ENCODE measurements around the gene TUBG1. TPM values are rescaled to one million over a fixed set of nuclear protein-coding genes. Genes with fewer than 3 reads are reported as not detected.
A peak's percentile ranks its signal among the peaks of the same experiment; 100 is the strongest.
"Not testable (repeated sequence)": the region's sequence is repeated elsewhere in the genome, so short reads cannot be mapped to it uniquely, and the experiment has no call there.

The TUBG1 gene
- total RNA-seq, 1 donor from 2014 or later = 12.1 TPM

DNA sequence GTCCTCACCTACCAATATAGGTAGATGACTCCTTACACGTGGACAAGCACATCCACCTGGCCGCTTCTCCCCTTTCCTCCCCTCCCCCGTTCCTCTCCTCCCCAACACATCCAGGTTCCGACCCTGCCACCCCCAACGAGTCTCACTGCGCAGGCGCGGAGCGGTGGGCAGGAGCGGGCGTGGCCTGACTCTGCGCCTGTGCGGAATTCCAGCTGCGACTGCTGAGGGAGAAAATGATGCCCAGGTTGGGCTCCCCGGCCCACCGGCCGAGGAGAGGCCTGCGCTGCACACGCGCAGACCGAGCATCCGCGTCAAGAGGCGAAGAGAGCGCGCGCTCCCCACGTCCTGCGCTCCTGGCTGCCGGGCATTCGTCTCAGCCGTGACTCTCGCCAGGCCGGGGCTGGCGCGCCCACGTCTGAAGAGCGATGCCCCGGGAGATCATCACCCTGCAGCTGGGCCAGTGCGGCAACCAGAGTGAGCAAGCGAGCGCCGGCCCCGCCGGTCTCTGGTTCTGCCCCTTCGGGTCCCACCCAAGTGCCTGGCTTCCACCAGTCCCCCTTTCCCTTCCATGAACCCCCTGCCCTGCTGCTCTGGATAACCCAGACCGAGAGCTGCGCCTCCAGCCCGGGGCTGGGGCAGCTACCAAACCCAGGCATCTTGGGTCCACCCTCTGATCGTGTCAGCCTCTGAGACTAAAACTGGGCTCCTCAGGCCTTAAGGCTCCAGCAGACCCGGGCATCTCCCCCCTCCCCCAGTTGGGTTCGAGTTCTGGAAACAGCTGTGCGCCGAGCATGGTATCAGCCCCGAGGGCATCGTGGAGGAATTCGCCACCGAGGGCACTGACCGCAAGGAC, 49.8 kb downstream of the TUBG1 start, which contains the start of gene TUBG2:
TUBG2 (plus strand) TSS at position 206 of the 853 bp plus-strand sequence; CDS start at position 426, 220 bp downstream.
- TF ChIP-seq, protein P1, sequence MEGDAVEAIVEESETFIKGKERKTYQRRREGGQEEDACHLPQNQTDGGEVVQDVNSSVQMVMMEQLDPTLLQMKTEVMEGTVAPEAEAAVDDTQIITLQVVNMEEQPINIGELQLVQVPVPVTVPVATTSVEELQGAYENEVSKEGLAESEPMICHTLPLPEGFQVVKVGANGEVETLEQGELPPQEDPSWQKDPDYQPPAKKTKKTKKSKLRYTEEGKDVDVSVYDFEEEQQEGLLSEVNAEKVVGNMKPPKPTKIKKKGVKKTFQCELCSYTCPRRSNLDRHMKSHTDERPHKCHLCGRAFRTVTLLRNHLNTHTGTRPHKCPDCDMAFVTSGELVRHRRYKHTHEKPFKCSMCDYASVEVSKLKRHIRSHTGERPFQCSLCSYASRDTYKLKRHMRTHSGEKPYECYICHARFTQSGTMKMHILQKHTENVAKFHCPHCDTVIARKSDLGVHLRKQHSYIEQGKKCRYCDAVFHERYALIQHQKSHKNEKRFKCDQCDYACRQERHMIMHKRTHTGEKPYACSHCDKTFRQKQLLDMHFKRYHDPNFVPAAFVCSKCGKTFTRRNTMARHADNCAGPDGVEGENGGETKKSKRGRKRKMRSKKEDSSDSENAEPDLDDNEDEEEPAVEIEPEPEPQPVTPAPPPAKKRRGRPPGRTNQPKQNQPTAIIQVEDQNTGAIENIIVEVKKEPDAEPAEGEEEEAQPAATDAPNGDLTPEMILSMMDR (IDR thresholded peaks at IDR 0.05; ENCODE audit: insufficient read depth, low read length, severe bottlenecking) = no peak
- H3K36me3 ChIP-seq (ENCODE audit: control insufficient read depth, insufficient read depth, low read length) = peaks cover 2% of the 10 kb centered on the region
- peak within 1 kb of the TSS; percentile 67 for H3K4me3 ChIP-seq (ENCODE audit: low read depth, low read length)
- no peaks in the 10 kb centered on the region for H3K27me3 ChIP-seq (ENCODE audit: control insufficient read depth, insufficient read depth, low read length)
- FAIRE-seq (no peak), DNase-seq (ENCODE audit: low read depth) (peak; percentile 83)

DNA sequence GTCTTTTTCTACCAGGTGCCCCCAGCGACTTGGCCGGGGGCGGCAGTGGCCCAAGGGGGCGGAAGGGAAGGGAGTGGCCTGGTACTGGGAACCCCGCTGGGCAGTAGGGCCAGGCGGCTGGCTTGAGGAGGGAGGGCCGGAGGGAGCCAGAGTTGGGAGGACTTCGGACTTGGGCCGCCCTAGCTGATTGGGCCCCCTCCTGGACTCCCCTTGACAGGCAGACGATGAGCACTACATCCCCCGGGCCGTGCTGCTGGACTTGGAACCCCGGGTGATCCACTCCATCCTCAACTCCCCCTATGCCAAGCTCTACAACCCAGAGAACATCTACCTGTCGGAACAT, 50.4 kb downstream of the TUBG1 start:
- not testable (repeated sequence) for FAIRE-seq; H3K27me3 ChIP-seq (ENCODE audit: control insufficient read depth, insufficient read depth, low read length); H3K36me3 ChIP-seq (ENCODE audit: control insufficient read depth, insufficient read depth, low read length); DNase-seq (ENCODE audit: low read depth)
- peak overlapping the region; percentile 67 for H3K4me3 ChIP-seq (ENCODE audit: low read depth, low read length)

DNA sequence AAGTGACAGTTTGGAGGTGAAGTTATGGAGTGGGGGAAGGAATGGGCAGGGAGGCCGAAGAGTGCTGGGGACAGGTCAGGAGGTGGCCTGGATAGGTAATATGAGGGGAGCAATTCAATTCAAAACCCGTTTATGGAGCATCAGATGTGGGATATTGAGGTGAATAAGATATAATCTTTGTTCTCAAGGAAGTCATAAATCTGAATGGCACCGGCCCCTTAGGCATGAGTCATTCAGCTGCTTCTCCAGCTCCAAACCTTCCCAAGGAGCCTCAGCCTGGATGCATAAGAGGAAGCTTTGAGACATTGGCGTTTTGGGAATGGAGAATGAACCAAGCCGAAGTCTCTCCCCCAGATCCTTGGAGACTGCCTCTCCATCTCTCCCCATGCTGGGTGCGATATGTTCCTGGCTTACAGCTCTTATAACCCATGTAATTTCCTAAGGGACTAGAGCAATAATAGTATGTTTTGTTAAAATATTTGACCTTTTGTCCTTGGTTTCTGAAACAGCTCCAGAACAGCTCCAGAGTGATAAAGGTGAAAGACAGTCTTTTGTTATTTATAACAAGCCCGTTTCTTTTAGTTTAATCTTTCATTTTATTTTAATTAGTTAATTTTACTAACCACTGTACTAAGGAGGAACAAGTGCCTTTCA, 51.3 kb downstream of the TUBG1 start:
- H3K4me3 ChIP-seq (ENCODE audit: low read depth, low read length) = no peak overlapping the region
- H3K36me3 ChIP-seq (ENCODE audit: control insufficient read depth, insufficient read depth, low read length) = peaks cover 4% of the 10 kb centered on the region
- DNase-seq (ENCODE audit: low read depth) = no peak
- TF ChIP-seq, protein P1 (IDR thresholded peaks at IDR 0.05; ENCODE audit: insufficient read depth, low read length, severe bottlenecking) = no peak
- FAIRE-seq = no peak
- no peaks in the 10 kb centered on the region for H3K27me3 ChIP-seq (ENCODE audit: control insufficient read depth, insufficient read depth, low read length)

Other genes with a start within 250 kb of the TUBG1 start
- gene STAT3, start 221.2 kb upstream of the TUBG1 start, total RNA-seq = 40.0 and 56.6 TPM in 2 replicates
- gene CAVIN1, start 186.4 kb upstream of the TUBG1 start, total RNA-seq = 126 and 159 TPM in 2 replicates
- gene ATP6V0A1, start 150.8 kb upstream of the TUBG1 start, total RNA-seq = 20.0 and 54.2 TPM in 2 replicates
- 8.4 and 14.2 TPM in 2 replicates for gene NAGLU, start 73.4 kb upstream of the TUBG1 start, total RNA-seq
- 7.4 and 22.8 TPM in 2 replicates for gene HSD17B1, start 56.8 kb upstream of the TUBG1 start, total RNA-seq
- 9.0 and 18.4 TPM in 2 replicates for gene COASY, start 47.5 kb upstream of the TUBG1 start, total RNA-seq
- 28.3 and 33.2 TPM in 2 replicates for gene MLX, start 42.6 kb upstream of the TUBG1 start, total RNA-seq
- gene PSMC3IP, start 32.0 kb upstream of the TUBG1 start, total RNA-seq = 1.3 and 2.0 TPM in 2 replicates
- 66.1 and 69.3 TPM in 2 replicates for gene RETREG3, start 309 bp upstream of the TUBG1 start, total RNA-seq
- 5.3 and 6.7 TPM in 2 replicates for gene TUBG2, start 49.6 kb downstream of the TUBG1 start, total RNA-seq
- gene PLEKHH3, start 67.3 kb downstream of the TUBG1 start, total RNA-seq = 15.3 and 26.9 TPM in 2 replicates
- gene CCR10, start 72.2 kb downstream of the TUBG1 start, total RNA-seq = 0.13 TPM in 1 of 2 replicates, not detected in the other
- gene CNTNAP1, start 72.8 kb downstream of the TUBG1 start, total RNA-seq = 0.51 and 0.53 TPM in 2 replicates
- 16.1 and 18.2 TPM in 2 replicates for gene EZH1, start 135.4 kb downstream of the TUBG1 start, total RNA-seq
- not detected in 2 replicates for gene RAMP2, start 151.5 kb downstream of the TUBG1 start, total RNA-seq
- gene VPS25, start 163.8 kb downstream of the TUBG1 start, total RNA-seq = 65.3 and 76.0 TPM in 2 replicates
- gene WNK4, start 170.9 kb downstream of the TUBG1 start, total RNA-seq = under 0.01 and 0.13 TPM in 2 replicates
- gene COA3, start 189.0 kb downstream of the TUBG1 start, total RNA-seq = 59.8 and 69.6 TPM in 2 replicates
- not detected in 2 replicates for gene CNTD1, start 189.2 kb downstream of the TUBG1 start, total RNA-seq
- 123 and 200 TPM in 2 replicates for gene BECN1, start 214.6 kb downstream of the TUBG1 start, total RNA-seq
- 57.7 and 72.5 TPM in 2 replicates for gene PSME3, start 223.7 kb downstream of the TUBG1 start, total RNA-seq
- gene AOC2, start 234.9 kb downstream of the TUBG1 start, total RNA-seq = 0.79 and 1.0 TPM in 2 replicates
- gene AOC3, start 241.5 kb downstream of the TUBG1 start, total RNA-seq = 0.26 TPM in 2 replicates

Data from bronchial epithelial cell (primary cell).